ENCODE results near the gene INAFM2.

Gene INAFM2

DNA sequence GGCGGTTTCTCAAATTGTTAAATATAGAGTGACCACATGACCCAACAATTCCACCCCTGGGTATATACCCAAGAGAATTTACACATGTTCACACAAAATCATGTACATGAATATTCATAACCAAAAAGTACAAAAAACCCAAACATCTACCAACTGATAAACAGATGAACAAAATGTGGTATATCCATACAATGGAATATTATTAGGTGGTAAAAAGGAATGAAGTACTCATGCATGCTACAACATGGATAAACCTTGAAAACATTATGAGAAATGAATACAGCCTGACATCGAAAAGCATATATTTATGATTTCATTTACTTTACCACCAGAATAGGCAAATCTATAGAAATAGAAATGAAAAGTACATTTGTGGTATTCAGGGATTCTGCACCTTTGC lies 23.1 kb upstream of the INAFM2 start:
- TF ChIP-seq CTCF (IDR thresholded peaks at IDR 0.05; ENCODE audit: insufficient read depth, low read depth, low read length, missing control alignments) = no peak
- H3K4me3 ChIP-seq (ENCODE audit: low read length) = no peak overlapping the region
- no peak for DNase-seq (ENCODE audit: low read depth)

DNA sequence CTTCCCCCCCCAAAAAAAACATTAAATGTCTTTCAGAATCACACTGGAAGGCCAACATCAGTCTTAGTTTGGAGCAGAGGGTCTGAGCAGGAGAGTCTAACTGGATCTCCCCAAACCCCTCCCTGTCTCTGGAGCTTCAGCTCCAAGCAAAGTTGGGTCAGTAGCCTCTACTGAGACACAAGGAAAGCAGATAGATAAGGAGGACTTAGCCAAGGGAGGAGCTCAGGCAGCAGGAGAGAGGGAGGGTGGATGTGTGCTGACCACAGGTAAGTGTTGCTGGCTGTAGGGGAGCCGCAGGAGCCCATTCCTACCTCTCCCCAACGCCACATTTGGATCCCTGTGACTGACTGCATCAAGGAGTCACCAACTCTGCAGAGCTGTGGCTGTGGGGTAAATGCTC lies 22.7 kb upstream of the INAFM2 start:
- no peak overlapping the region for H3K4me3 ChIP-seq (ENCODE audit: low read length)
- no peak for TF ChIP-seq CTCF (IDR thresholded peaks at IDR 0.05; ENCODE audit: insufficient read depth, low read depth, low read length, missing control alignments)
- DNase-seq (ENCODE audit: low read depth) = no peak

DNA sequence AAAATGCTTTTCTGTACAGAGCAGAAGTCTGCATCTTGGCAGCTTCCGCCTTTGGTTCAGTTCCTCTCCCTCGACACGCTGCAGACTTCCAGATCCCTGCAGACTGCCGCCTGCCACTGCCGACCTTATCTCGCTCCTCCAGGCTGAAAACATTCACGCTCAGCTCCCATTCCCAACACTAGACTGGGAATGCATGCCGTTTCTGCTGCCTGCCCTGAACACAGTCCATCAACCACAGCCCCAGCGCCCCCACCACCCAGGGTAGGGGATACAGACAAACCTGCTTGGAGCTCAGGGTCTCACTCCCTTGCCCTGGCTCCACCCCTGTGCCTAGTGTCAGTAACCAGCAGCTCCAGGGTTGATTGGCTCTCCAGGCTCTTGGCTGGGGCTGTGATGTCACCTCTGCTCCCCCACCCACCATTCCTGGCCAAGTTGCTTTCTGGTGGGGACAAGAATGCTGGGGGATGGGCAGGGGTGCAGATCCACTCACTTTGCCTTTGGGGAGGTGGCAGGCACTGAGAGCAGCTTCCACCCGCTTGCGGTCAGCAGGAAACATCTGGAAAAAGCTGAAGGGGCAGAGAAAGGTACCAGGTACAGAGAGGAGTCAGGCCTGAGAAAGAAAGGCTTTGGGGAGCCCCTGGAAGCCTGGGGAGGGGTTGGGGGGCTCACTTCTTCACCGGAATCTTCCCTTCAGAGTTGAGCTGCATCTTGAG lies 21.9 kb upstream of the INAFM2 start:
- TF ChIP-seq CTCF (IDR thresholded peaks at IDR 0.05; ENCODE audit: insufficient read depth, low read depth, low read length, missing control alignments) = no peak
- H3K4me3 ChIP-seq (ENCODE audit: low read length) = no peak overlapping the region
- no peak for DNase-seq (ENCODE audit: low read depth)

GRCh38 chr15:40302288-40302886 lies 21.1 kb upstream of the INAFM2 start:
- H3K4me3 ChIP-seq (ENCODE audit: low read length) = no peak overlapping the region
- DNase-seq (ENCODE audit: low read depth) = no peak
- no peak for TF ChIP-seq CTCF (IDR thresholded peaks at IDR 0.05; ENCODE audit: insufficient read depth, low read depth, low read length, missing control alignments)

DNA sequence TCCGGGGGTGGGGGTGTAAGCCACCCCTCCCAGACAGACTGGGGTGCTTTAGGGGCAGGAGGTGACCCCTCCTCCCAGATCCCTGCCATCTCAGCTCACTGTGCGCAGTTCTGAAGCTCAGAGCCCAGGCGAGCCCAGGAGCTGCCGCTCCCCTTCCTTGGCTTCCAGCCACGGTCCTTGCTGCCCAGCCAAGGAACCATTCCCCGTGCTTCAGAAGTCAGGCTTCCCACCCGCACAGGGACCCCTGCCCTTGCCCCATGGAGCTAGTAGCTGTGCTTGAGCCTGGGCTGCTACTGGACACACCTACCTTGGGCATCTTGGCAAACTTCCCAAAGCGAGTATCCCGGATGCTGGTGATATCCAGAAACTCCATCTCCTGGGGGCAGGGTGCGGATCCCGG lies 20.5 kb upstream of the INAFM2 start:
- DNase-seq (ENCODE audit: low read depth) = no peak

GRCh38 chr15:40303576-40303975 lies 19.9 kb upstream of the INAFM2 start:
- DNase-seq (ENCODE audit: low read depth) = no peak
- TF ChIP-seq CTCF (IDR thresholded peaks at IDR 0.05; ENCODE audit: insufficient read depth, low read depth, low read length, missing control alignments) = no peak
- no peak overlapping the region for H3K4me3 ChIP-seq (ENCODE audit: low read length)

More for the DNA sequence above, 20.5 kb upstream of the INAFM2 start:
- TF ChIP-seq CTCF (IDR thresholded peaks at IDR 0.05; ENCODE audit: insufficient read depth, low read depth, low read length, missing control alignments) = no peak
- H3K4me3 ChIP-seq (ENCODE audit: low read length) = no peak overlapping the region

DNA sequence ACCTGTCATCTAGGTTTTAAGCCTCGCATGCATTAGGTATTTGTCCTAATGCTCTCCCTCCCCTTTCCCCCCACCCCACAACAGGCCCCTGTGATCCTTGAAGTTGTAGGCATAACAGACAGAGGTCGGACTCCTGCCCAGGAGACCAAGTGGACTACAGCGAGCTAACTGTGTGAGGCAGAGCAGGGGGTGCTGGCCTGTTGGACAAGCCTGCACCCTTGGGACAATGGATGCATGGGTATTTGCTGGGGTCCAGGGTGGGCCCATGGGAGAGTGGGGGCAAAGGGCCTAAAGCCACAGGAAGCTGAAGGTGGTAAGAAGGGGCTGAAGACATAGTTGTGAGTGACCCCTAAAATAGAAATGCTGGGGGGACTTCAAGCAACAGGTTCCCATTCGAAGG lies 18.2 kb upstream of the INAFM2 start:
- TF ChIP-seq CTCF (IDR thresholded peaks at IDR 0.05; ENCODE audit: insufficient read depth, low read depth, low read length, missing control alignments) = no peak
- DNase-seq (ENCODE audit: low read depth) = no peak
- H3K4me3 ChIP-seq (ENCODE audit: low read length) = no peak overlapping the region
